ENCODE results near the gene DDI2. TPM values are rescaled to one million over a fixed set of nuclear protein-coding genes. Genes with fewer than 3 reads are reported as not detected.

DDI2 gene
- total and polyA plus RNA-seq, 9 of the 15 experiments (the other 6 are each of a cell fraction or from before 2014, with no cell fraction given): 6.5 to 48.4 (median 21.2) TPM

- peak in 1 of 2 experiments; percentile 73; a peak in 2 of 4 replicates for TF ChIP-seq ZNF639 (CRISPR knock-in tag; conservative IDR thresholded peaks at IDR 0.05 in 1 of 2, IDR thresholded peaks at IDR 0.05 in 1 of 2)
- no peak for TF ChIP-seq RBM34 (IDR thresholded peaks at IDR 0.05; ENCODE audit: borderline replicate concordance, insufficient read depth, low read length)
- TF ChIP-seq CREM (IDR thresholded peaks at IDR 0.05; ENCODE audit: low read depth): peak; percentile 78
- TF ChIP-seq REST (IDR thresholded peaks at IDR 0.05; ENCODE audit: borderline replicate concordance): no peak
- peak; percentile 71; the same call in 1 of the 2 replicates for TF ChIP-seq REST (CRISPR knock-in tag; IDR thresholded peaks at IDR 0.05; ENCODE audit: low read depth)
- peak; percentile 95 for TF ChIP-seq THAP12 (CRISPR knock-in tag; IDR thresholded peaks at IDR 0.05)
- TF ChIP-seq TEAD4 (IDR thresholded peaks at IDR 0.05; ENCODE audit: low read length): no peak
- TF ChIP-seq TEAD4 (CRISPR knock-in tag; IDR thresholded peaks at IDR 0.05; ENCODE audit: borderline replicate concordance): peak; percentile 16; the same call in 1 of the 2 replicates
- no peak for TF ChIP-seq SRSF3 (IDR thresholded peaks at IDR 0.05; ENCODE audit: insufficient read depth, low read length)
- peak; percentile 79 for TF ChIP-seq ZNF511 (CRISPR knock-in tag; IDR thresholded peaks at IDR 0.05)
- TF ChIP-seq TAL1 (IDR thresholded peaks at IDR 0.05): no peak
- TF ChIP-seq ZNF232 (CRISPR knock-in tag; IDR thresholded peaks at IDR 0.05): peak; percentile 72; the same call in 1 of the 2 replicates
- 0 out of 2 replicates have a peak, but pooled peaks have one; percentile 41 for TF ChIP-seq CHCHD3 (CRISPR knock-in tag; IDR thresholded peaks at IDR 0.05)
- TF ChIP-seq BDP1 (IDR thresholded peaks at IDR 0.05; ENCODE audit: insufficient read depth, insufficient read length): no peak
Observed at GRCh38 chr1:15617173-15618076, at the start of gene DDI2 (continued).
